Pancreas (tissue), 10 donors: Measurements from ENCODE around the gene CHRD. TPM values are rescaled to one million over a fixed set of nuclear protein-coding genes. Genes with fewer than 3 reads are reported as not detected.

Source experiments
- ATAC-seq, 4 donors: fragments of 200-7000 bp; cut with Tn5 transposase; one replicate each; pipeline versions ENCODE4 v1.8.0 to v1.9.1; 2020; ENCODE audit warnings: mild to moderate bottlenecking in 4 of 4, moderate library complexity in 4 of 4
- DNase-seq, 6 donors: peaks; one replicate each; pipeline ENCODE4 v3.0.0-alpha.2; 2020
- FAIRE-seq: peaks from 2 replicates; lab custom pipeline; 2012; peaks lifted over from hg19 to GRCh38; lab: Jason Lieb, UNC
- H3K27ac ChIP-seq, 4 donors: fragments of 200-600 bp; sonication (generic); 1 replicate in 3 of 4; 2 replicates in 1 of 4; pipeline versions ENCODE4 v1.5.0 to v1.8.0; 2020
- H3K27me3 ChIP-seq, 4 donors: fragments of 200-600 bp; one replicate each; pipeline ENCODE4 v1.8.0; 2021
- H3K36me3 ChIP-seq, 3 donors: fragments of 200-600 bp; sonication (generic) in 1 of 3; one replicate each; pipeline versions ENCODE4 v1.5.0 to v1.8.0; 2020 to 2021
- H3K4me1 ChIP-seq, 3 donors: fragments of 200-600 bp; one replicate each; pipeline ENCODE4 v1.8.0; 2021
- H3K4me3 ChIP-seq, 4 donors: fragments of 200-600 bp; sonication (generic) in 2 of 4; one replicate each; pipeline versions ENCODE4 v1.5.0 to v1.8.0; 2020 to 2021
- H3K9me3 ChIP-seq, 4 donors: fragments of 200-600 bp; one replicate each; pipeline ENCODE4 v1.8.0; 2021
- WGBS, 2 donors: extraction: QIAGEN DNeasy Blood & Tissue Kit; methylation state at CpG; one replicate each; pipeline ENCODE4 v1.1.7; 2013; 5-methylcytosine and 5-hydroxymethylcytosine counted together
- intact Hi-C, 3 donors: fragments of 100-400 bp; cut with DNase I; formaldehyde crosslinking; loops; one replicate each; pipeline versions ENCODE4 v1.11.1 to v1.14.2; 2022
- polyA plus RNA-seq, 2 donors: library from polyadenylated mRNA; stranded (reverse); fragments of 200-250 nt; gene quantifications; one replicate each; pipeline ENCODE4 v1.2.3, GENCODE V29; 2013
- total RNA-seq, 6 donors: library from RNA; stranded (reverse); fragmentation: NEBNext Ultra II Directional in 4 of 6; extraction: Animal tissue kit (Norgen Biotek cat#: 25700) in 4 of 6; gene quantifications; one replicate each; pipeline versions ENCODE4 v1.2.1 to v1.2.4, GENCODE V29; 2021 to 2023
- TF ChIP-seq, protein P1 (sequence below), 4 donors: fragments of 200-600 bp; sonication (generic) in 3 of 4; IDR thresholded peaks; one replicate each; pipeline versions ENCODE4 v1.5.0 to v1.8.0; 2021; ENCODE audit warnings: antibody characterized with exemption in 4 of 4
- donor health status: healthy with polysubstance abuse.
- donor health status: DM: no; HTN: no; CAD: no; lungs with moderate emphysema.
- donor health status: DM: no; HTN: no; CAD: no.
- donor health status: control.
- donor health status: control.
- donor health status: Bipolar disorder and iron deficiency.
- donor health status: DM: yes; HTN: yes; CAD: no.
- donor health status: DM: no; HTN: no; CAD: no.
- donor health status: DM: no; HTN: no; CAD: no.
- donor health status: DM: yes; HTN: yes; CAD: no.

CHRD gene
- total RNA-seq (10 to 100 TPM; 11.0 to 31.4 (median 17.3) TPM), polyA plus RNA-seq (10 to 100 TPM; 23.3 to 96.7 TPM)

DNA sequence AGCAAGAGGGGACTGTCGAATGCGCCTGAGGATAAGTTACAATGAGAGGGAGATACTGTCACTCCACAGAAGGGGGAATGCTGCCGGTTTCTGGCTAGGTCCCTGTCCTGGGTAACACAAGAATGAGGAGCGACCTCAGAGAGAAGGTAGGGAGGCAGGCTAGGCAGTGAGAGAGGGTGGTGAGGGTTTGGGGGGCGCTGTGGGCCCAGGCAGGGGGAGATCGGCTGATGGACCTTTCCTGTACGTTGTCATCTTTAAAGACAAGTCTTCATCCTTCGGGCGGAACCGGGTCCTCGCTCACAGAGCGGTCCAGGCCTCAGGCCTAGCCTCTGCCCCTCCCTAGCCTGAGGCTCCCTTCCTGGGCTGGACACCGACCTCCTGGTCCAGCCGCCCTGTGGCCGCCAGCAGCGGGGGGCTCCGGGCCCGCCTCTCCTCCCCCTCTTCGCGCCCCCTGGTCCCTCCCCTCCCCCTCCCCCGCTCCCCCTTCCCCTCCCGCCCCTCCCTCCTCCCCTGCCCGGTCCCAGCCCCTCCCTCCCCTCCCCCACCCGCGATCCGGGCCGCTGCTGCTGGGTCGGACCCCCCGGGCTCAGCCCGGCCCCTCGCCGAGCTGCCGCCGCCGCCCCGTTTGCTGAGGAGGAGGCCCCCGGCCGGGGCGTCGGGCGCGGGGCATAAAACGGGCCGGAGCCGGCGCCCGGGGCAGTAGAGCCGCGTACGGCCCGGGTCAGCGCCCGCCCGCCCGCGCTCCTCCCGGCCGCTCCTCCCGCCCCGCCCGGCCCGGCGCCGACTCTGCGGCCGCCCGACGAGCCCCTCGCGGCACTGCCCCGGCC is at the start of gene CHRD:
TSS of gene CHRD (plus strand) at position 697 of the 827 bp plus-strand sequence. CDS start 265 bp downstream, outside the sequence.
- intact Hi-C loops, result loop anchor here in 2 of 3 donors (5.0 to 10.0 kb wide), 2 partner anchors 155 to 158 kb away; no protein-coding TSS in a partner anchor
- FAIRE-seq (no peak), ATAC-seq (peak in 2 of 4 donors; percentile 13 to 14), DNase-seq (peak in 3 of 6 donors; percentile 29 to 72 (median 63))
- TF ChIP-seq, protein P1, sequence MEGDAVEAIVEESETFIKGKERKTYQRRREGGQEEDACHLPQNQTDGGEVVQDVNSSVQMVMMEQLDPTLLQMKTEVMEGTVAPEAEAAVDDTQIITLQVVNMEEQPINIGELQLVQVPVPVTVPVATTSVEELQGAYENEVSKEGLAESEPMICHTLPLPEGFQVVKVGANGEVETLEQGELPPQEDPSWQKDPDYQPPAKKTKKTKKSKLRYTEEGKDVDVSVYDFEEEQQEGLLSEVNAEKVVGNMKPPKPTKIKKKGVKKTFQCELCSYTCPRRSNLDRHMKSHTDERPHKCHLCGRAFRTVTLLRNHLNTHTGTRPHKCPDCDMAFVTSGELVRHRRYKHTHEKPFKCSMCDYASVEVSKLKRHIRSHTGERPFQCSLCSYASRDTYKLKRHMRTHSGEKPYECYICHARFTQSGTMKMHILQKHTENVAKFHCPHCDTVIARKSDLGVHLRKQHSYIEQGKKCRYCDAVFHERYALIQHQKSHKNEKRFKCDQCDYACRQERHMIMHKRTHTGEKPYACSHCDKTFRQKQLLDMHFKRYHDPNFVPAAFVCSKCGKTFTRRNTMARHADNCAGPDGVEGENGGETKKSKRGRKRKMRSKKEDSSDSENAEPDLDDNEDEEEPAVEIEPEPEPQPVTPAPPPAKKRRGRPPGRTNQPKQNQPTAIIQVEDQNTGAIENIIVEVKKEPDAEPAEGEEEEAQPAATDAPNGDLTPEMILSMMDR (IDR thresholded peaks at IDR 0.05), result no peak
- no peaks in the 10 kb centered on the region for H3K36me3 ChIP-seq
- H3K4me1 ChIP-seq, result peaks cover 7 to 15% (median 10%) of the 10 kb centered on the region in 3 donors
- 19 to 70% methylated on average over 14 to 65 of the region's 71 CpGs for WGBS, 2 donors
- H3K27ac ChIP-seq, result peak within 1 kb of the TSS in 2 of 4 donors; percentile 57 to 80
- peak within 1 kb of the TSS; percentile 21 to 52 (median 39) for H3K4me3 ChIP-seq
- H3K27me3 ChIP-seq, result no peaks in the 10 kb centered on the region
- H3K9me3 ChIP-seq, result no peaks in the 10 kb centered on the region

GRCh38 chr3:184332370-184333090 is 47.3 kb upstream of the CHRD start:
- no peak for FAIRE-seq
- no peak for DNase-seq
- intact Hi-C loops, result no loop called here
- 77 to 86% methylated on average over 10 of the region's 10 CpGs for WGBS, 2 donors
- no peaks in the 10 kb centered on the region for H3K9me3 ChIP-seq
- H3K4me3 ChIP-seq, result no peak overlapping the region
- H3K27me3 ChIP-seq, result no peaks in the 10 kb centered on the region
- H3K4me1 ChIP-seq, result peaks cover 0 to 11% (median 0%) of the 10 kb centered on the region in 3 donors
- TF ChIP-seq, protein P1 (IDR thresholded peaks at IDR 0.05), result no peak
- H3K27ac ChIP-seq, result no peak overlapping the region
- H3K36me3 ChIP-seq, result peaks cover 21 to 62% (median 44%) of the 10 kb centered on the region in 3 donors
- ATAC-seq, result no peak

GRCh38 chr3:184333190-184333589 is 46.7 kb upstream of the CHRD start:
- H3K27me3 ChIP-seq, result no peaks in the 10 kb centered on the region
- H3K4me1 ChIP-seq, result peaks cover 0 to 11% (median 0%) of the 10 kb centered on the region in 3 donors
- peaks cover 21 to 56% (median 39%) of the 10 kb centered on the region in 3 donors for H3K36me3 ChIP-seq
- no peak overlapping the region for H3K4me3 ChIP-seq
- FAIRE-seq, result no peak
- TF ChIP-seq, protein P1 (IDR thresholded peaks at IDR 0.05), result no peak
- WGBS, 2 donors, result 77 to 81% methylated on average over 6 of the region's 6 CpGs
- no peaks in the 10 kb centered on the region for H3K9me3 ChIP-seq
- no peak overlapping the region for H3K27ac ChIP-seq
- intact Hi-C loops, result no loop called here
- DNase-seq, result no peak
- ATAC-seq, result no peak

GRCh38 chr3:184333700-184334099 is 46.2 kb upstream of the CHRD start:
- Histone ChIP-seq H3K27ac (no peak overlapping the region), H3K9me3 (no peaks in the 10 kb centered on the region), H3K4me3 (no peak overlapping the region), H3K36me3 (peaks cover 21 to 51% (median 35%) of the 10 kb centered on the region in 3 donors), H3K27me3 (no peaks in the 10 kb centered on the region), H3K4me1 (peaks cover 0 to 11% (median 0%) of the 10 kb centered on the region in 3 donors)
- FAIRE-seq (no peak), ATAC-seq (no peak), DNase-seq (peak in 1 of 6 donors; percentile 12)
- intact Hi-C loops, result no loop called here
- 66 to 72% methylated on average over 3 of the region's 3 CpGs for WGBS, 2 donors
- TF ChIP-seq, protein P1 (IDR thresholded peaks at IDR 0.05), result no peak
